SKM-1 treated with dmso at 0.1 percent for 144 hours (cell line): ENCODE measurements around the gene THAP4.

ENCODE experiments used
- DNase-seq: peaks from one replicate; lab custom pipeline; 2025; ENCODE audit not compliant: unreplicated experiment; lab: John Stamatoyannopoulos, UW

The THAP4 gene

GRCh38 chr2:241637018-241637794 lies at the start of gene THAP4, which contains the start of gene ATG4B:
Gene THAP4 (minus strand): TSS chr2:241637158. CDS start chr2:241637017, 141 bp downstream.
Gene ATG4B (plus strand): TSS chr2:241637693. CDS start chr2:241637715, 22 bp downstream.
- peak; percentile 60 for DNase-seq

- no peak for DNase-seq
Observed at GRCh38 chr2:241686324-241686649, 49.3 kb upstream of the THAP4 start.

GRCh38 chr2:241680827-241681599 lies 44.1 kb upstream of the THAP4 start:
- DNase-seq = no peak

GRCh38 chr2:241680044-241680443 lies 43.1 kb upstream of the THAP4 start:
- DNase-seq = no peak

- DNase-seq = no peak
Observed at GRCh38 chr2:241678784-241679540, 42.0 kb upstream of the THAP4 start.

GRCh38 chr2:241678307-241678706 lies 41.3 kb upstream of the THAP4 start:
- no peak for DNase-seq

GRCh38 chr2:241677392-241677791 lies 40.4 kb upstream of the THAP4 start:
- DNase-seq = no peak

GRCh38 chr2:241676665-241677064 lies 39.7 kb upstream of the THAP4 start:
- no peak for DNase-seq

- no peak for DNase-seq
Observed at GRCh38 chr2:241675885-241676284, 38.9 kb upstream of the THAP4 start.

GRCh38 chr2:241673797-241674725 lies 37.1 kb upstream of the THAP4 start:
- no peak for DNase-seq

- no peak for DNase-seq
Observed at GRCh38 chr2:241673189-241673663, 36.3 kb upstream of the THAP4 start.

- DNase-seq = no peak
Observed at GRCh38 chr2:241672243-241673188, 35.6 kb upstream of the THAP4 start.

GRCh38 chr2:241671457-241672240 lies 34.7 kb upstream of the THAP4 start:
- DNase-seq = no peak

GRCh38 chr2:241670333-241671110 lies 33.6 kb upstream of the THAP4 start:
- DNase-seq = no peak

GRCh38 chr2:241668839-241669238 lies 31.9 kb upstream of the THAP4 start:
- no peak for DNase-seq

GRCh38 chr2:241668354-241668753 lies 31.4 kb upstream of the THAP4 start:
- no peak for DNase-seq

GRCh38 chr2:241666627-241667400 lies 29.9 kb upstream of the THAP4 start:
- no peak for DNase-seq
